ENCODE results near the gene REV3L. TPM values are rescaled to one million over a fixed set of nuclear protein-coding genes. Genes with fewer than 3 reads are reported as not detected.

Gene REV3L
- total and polyA plus RNA-seq, 2 of the 13 experiments (the other 11 are each of a cell fraction or from before 2014, with no cell fraction given), result 12.8 to 31.3 TPM

DNA sequence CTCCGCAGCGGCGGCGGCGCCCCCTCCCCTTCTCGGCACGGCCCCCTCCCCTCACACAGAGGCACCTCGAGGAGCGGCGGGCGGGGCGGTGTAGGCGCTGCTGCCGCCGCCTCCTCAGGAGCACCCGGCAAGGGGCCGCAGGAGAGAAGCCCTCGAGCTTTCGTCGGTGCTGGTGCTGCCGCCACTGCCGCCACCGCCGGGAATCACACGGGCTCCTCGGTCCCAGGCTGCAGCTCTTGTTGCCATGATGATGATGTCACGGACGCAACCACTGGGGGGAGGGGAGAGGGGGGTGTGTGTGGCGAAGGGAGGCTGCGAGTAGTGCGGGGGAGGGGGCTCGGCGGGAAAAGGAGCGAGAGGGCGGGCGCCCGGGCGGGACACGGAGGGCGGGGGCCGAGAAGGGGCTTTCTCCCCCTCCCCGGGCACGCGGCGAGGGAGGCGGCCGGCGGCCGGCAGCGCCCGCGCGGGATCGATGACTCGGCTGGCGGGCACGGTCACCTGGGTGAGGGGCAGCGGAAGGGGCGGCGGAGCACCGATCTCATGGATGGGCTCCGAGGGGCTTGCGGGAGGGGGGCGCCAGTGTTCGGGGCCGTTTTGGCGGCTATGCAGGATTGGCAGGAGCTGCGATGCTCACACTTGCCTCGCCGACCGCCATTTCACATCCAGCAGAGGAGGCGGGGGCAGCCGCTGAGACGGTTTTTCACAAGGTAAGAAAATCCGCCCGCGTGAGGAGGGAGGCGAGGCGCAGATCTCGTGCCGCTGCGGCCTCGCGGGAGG lies at the start of gene REV3L (continued):
- no peak for TF ChIP-seq TERF1 (CRISPR knock-in tag; IDR thresholded peaks at IDR 0.05)
- peak; percentile 93; the same call in 1 of the 2 replicates for TF ChIP-seq ZNF746 (CRISPR knock-in tag; IDR thresholded peaks at IDR 0.05)
- 0 out of 2 replicates have a peak, but pooled peaks have one; percentile 22 for TF ChIP-seq FLYWCH1 (CRISPR knock-in tag; IDR thresholded peaks at IDR 0.05)
- no peak for TF ChIP-seq NFE2L1 (CRISPR knock-in tag; IDR thresholded peaks at IDR 0.05; ENCODE audit: borderline replicate concordance)
- peak; percentile 75; the same call in 1 of the 2 replicates for TF ChIP-seq KLF6 (CRISPR knock-in tag; IDR thresholded peaks at IDR 0.05)
- 0 out of 2 replicates have a peak, but pooled peaks have one; percentile 8 for TF ChIP-seq ZBTB42 (CRISPR knock-in tag; IDR thresholded peaks at IDR 0.05)
- TF ChIP-seq, protein P1, sequence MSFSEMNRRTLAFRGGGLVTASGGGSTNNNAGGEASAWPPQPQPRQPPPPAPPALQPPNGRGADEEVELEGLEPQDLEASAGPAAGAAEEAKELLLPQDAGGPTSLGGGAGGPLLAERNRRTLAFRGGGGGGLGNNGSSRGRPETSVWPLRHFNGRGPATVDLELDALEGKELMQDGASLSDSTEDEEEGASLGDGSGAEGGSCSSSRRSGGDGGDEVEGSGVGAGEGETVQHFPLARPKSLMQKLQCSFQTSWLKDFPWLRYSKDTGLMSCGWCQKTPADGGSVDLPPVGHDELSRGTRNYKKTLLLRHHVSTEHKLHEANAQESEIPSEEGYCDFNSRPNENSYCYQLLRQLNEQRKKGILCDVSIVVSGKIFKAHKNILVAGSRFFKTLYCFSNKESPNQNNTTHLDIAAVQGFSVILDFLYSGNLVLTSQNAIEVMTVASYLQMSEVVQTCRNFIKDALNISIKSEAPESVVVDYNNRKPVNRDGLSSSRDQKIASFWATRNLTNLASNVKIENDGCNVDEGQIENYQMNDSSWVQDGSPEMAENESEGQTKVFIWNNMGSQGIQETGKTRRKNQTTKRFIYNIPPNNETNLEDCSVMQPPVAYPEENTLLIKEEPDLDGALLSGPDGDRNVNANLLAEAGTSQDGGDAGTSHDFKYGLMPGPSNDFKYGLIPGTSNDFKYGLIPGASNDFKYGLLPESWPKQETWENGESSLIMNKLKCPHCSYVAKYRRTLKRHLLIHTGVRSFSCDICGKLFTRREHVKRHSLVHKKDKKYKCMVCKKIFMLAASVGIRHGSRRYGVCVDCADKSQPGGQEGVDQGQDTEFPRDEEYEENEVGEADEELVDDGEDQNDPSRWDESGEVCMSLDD (CRISPR knock-in tag; IDR thresholded peaks at IDR 0.05; ENCODE audit: borderline replicate concordance), result no peak; the same call in 1 of the 2 replicates
- TF ChIP-seq TFE3 (CRISPR knock-in tag; IDR thresholded peaks at IDR 0.05), result 0 out of 2 replicates have a peak, but pooled peaks have one; percentile 48
- TF ChIP-seq ZNF136 (CRISPR knock-in tag; IDR thresholded peaks at IDR 0.05; ENCODE audit: low read depth), result no peak
- peak; percentile 49 to 84 for TF ChIP-seq POLR2A (IDR thresholded peaks at IDR 0.05; ENCODE audit: insufficient read depth in 1 of 2, low read depth in 2 of 2, low read length in 2 of 2)
- TF ChIP-seq ZNF34 (CRISPR knock-in tag; IDR thresholded peaks at IDR 0.05; ENCODE audit: borderline replicate concordance), result no peak
- TF ChIP-seq FOSL2 (CRISPR knock-in tag; IDR thresholded peaks at IDR 0.05), result peak; percentile 63
- no peak for TF ChIP-seq ZMYM2 (CRISPR knock-in tag; IDR thresholded peaks at IDR 0.05)
- peak; percentile 89 for TF ChIP-seq E2F5 (CRISPR knock-in tag; conservative IDR thresholded peaks at IDR 0.05)
- TF ChIP-seq, protein P2, sequence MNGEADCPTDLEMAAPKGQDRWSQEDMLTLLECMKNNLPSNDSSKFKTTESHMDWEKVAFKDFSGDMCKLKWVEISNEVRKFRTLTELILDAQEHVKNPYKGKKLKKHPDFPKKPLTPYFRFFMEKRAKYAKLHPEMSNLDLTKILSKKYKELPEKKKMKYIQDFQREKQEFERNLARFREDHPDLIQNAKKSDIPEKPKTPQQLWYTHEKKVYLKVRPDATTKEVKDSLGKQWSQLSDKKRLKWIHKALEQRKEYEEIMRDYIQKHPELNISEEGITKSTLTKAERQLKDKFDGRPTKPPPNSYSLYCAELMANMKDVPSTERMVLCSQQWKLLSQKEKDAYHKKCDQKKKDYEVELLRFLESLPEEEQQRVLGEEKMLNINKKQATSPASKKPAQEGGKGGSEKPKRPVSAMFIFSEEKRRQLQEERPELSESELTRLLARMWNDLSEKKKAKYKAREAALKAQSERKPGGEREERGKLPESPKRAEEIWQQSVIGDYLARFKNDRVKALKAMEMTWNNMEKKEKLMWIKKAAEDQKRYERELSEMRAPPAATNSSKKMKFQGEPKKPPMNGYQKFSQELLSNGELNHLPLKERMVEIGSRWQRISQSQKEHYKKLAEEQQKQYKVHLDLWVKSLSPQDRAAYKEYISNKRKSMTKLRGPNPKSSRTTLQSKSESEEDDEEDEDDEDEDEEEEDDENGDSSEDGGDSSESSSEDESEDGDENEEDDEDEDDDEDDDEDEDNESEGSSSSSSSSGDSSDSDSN (CRISPR knock-in tag; IDR thresholded peaks at IDR 0.05), result peak; percentile 47; the same call in 1 of the 2 replicates
- 0 out of 2 replicates have a peak, but pooled peaks have one; percentile 79 for TF ChIP-seq ZNF180 (CRISPR knock-in tag; IDR thresholded peaks at IDR 0.05; ENCODE audit: borderline replicate concordance, low read depth)
- TF ChIP-seq, protein P3, sequence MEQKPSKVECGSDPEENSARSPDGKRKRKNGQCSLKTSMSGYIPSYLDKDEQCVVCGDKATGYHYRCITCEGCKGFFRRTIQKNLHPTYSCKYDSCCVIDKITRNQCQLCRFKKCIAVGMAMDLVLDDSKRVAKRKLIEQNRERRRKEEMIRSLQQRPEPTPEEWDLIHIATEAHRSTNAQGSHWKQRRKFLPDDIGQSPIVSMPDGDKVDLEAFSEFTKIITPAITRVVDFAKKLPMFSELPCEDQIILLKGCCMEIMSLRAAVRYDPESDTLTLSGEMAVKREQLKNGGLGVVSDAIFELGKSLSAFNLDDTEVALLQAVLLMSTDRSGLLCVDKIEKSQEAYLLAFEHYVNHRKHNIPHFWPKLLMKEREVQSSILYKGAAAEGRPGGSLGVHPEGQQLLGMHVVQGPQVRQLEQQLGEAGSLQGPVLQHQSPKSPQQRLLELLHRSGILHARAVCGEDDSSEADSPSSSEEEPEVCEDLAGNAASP (CRISPR knock-in tag; IDR thresholded peaks at IDR 0.05; ENCODE audit: borderline replicate concordance), result peak; percentile 52; the same call in 1 of the 2 replicates
- peak; percentile 65 for TF ChIP-seq IRF2 (CRISPR knock-in tag; IDR thresholded peaks at IDR 0.05)

All from HepG2 (cell line).